Cardiac muscle cell (in vitro differentiated cells and primary cell): ENCODE measurements around the gene BPI. TPM values are rescaled to one million over a fixed set of nuclear protein-coding genes. Genes with fewer than 3 reads are reported as not detected.
A peak's percentile ranks its signal among the peaks of the same experiment; 100 is the strongest.
"Not testable (repeated sequence)": the region's sequence is repeated elsewhere in the genome, so short reads cannot be mapped to it uniquely, and the experiment has no call there.

Source experiments
- DNase-seq, 2 donors: peaks; one replicate each; pipeline versions ENCODE4 v3.0.0 to v3.0.0-alpha.2; 2010 to 2017; ENCODE audit warnings: low read depth in 1 of 2, low spot score in 1 of 2
- H3K27ac ChIP-seq: fragments of 200-600 bp; sonication (generic); 2 replicates; pipeline ENCODE4 v1.5.1; 2016
- H3K27me3 ChIP-seq: fragments of 200-600 bp; sonication (generic); 2 replicates; pipeline ENCODE4 v1.6.0; 2016; ENCODE audit warnings: control low read depth
- H3K36me3 ChIP-seq: fragments of 200-600 bp; sonication (generic); 2 replicates; pipeline ENCODE4 v1.5.1; 2016; ENCODE audit warnings: control low read depth
- H3K4me1 ChIP-seq: fragments of 200-600 bp; sonication (generic); 2 replicates; pipeline ENCODE4 v1.8.1; 2017; ENCODE audit warnings: low read depth, mild to moderate bottlenecking, mixed run types
- H3K4me3 ChIP-seq: fragments of 200-600 bp; sonication (generic); 2 replicates; pipeline ENCODE4 v1.5.1; 2016; ENCODE audit warnings: mild to moderate bottlenecking
- H3K9me3 ChIP-seq: fragments of 200-600 bp; sonication (generic); 2 replicates; pipeline ENCODE4 v1.5.1; 2017; ENCODE audit warnings: low read depth, mild to moderate bottlenecking, control low read depth
- CTCF ChIP-seq: IDR thresholded peaks from 2 replicates; pipeline ENCODE4 v1.5.1; 2012; ENCODE audit warnings: low read depth, mild to moderate bottlenecking, low read length
- polyA plus RNA-seq: library from polyadenylated mRNA; unstranded; fragments of >200 nt; fragmentation: Nextera tagmentation; extraction: Ambion mirVana; gene quantifications from 2 replicates; pipeline ENCODE4 v1.2.1, GENCODE V29; 2016
- total RNA-seq: library from RNA; depleted of rRNA; stranded (reverse); fragments of >200 nt; gene quantifications from 2 replicates; pipeline ENCODE4 v1.2.3, GENCODE V29; 2016

Gene BPI
- total and polyA plus RNA-seq, 2 experiments from 2014 or later, result not detected

- Histone ChIP-seq H3K27ac (no peak overlapping the region), H3K27me3 (no peaks in the 10 kb centered on the region), H3K9me3 (no peaks in the 10 kb centered on the region), H3K4me1 (no peaks in the 10 kb centered on the region), H3K36me3 (no peaks in the 10 kb centered on the region), H3K4me3 (no peak overlapping the region)
- no peak for DNase-seq
- TF ChIP-seq CTCF, result no peak
Observed at GRCh38 chr20:38311491-38311890, 7.5 kb downstream of the BPI start.

- Histone ChIP-seq H3K9me3 (no peaks in the 10 kb centered on the region), H3K27ac (no peak overlapping the region), H3K36me3 (no peaks in the 10 kb centered on the region), H3K4me1 (no peaks in the 10 kb centered on the region), H3K4me3 (no peak overlapping the region), H3K27me3 (no peaks in the 10 kb centered on the region)
- no peak for DNase-seq
- TF ChIP-seq CTCF, result no peak
Observed at GRCh38 chr20:38313676-38314075, 9.7 kb downstream of the BPI start.

- H3K36me3 ChIP-seq, H3K27ac ChIP-seq, H3K4me3 ChIP-seq, DNase-seq, H3K9me3 ChIP-seq, H3K27me3 ChIP-seq, H3K4me1 ChIP-seq: not testable (repeated sequence)
Observed at GRCh38 chr20:38314350-38314749, 10.4 kb downstream of the BPI start.

- no peaks in the 10 kb centered on the region for H3K27me3 ChIP-seq
- TF ChIP-seq CTCF, result peak; percentile 28
- H3K9me3 ChIP-seq, result no peaks in the 10 kb centered on the region
- no peaks in the 10 kb centered on the region for H3K4me1 ChIP-seq
- DNase-seq, result peak in 1 of 2 donors; percentile 52
- no peaks in the 10 kb centered on the region for H3K36me3 ChIP-seq
- no peak overlapping the region for H3K4me3 ChIP-seq
- no peak overlapping the region for H3K27ac ChIP-seq
Observed at GRCh38 chr20:38315290-38315966, 11.5 kb downstream of the BPI start.

GRCh38 chr20:38316341-38316740 lies 12.4 kb downstream of the BPI start:
- no peak overlapping the region for H3K27ac ChIP-seq
- H3K9me3 ChIP-seq, result no peaks in the 10 kb centered on the region
- no peak for TF ChIP-seq CTCF
- no peak for DNase-seq
- H3K36me3 ChIP-seq, result no peaks in the 10 kb centered on the region
- no peak overlapping the region for H3K4me3 ChIP-seq
- H3K27me3 ChIP-seq, result no peaks in the 10 kb centered on the region
- H3K4me1 ChIP-seq, result no peaks in the 10 kb centered on the region

GRCh38 chr20:38317422-38317821 lies 13.5 kb downstream of the BPI start:
- H3K9me3 ChIP-seq, result no peaks in the 10 kb centered on the region

More at GRCh38 chr20:38317422-38317821, 13.5 kb downstream of the BPI start:
- no peaks in the 10 kb centered on the region for H3K27me3 ChIP-seq
- no peaks in the 10 kb centered on the region for H3K4me1 ChIP-seq
- no peak for DNase-seq
- H3K4me3 ChIP-seq, result no peak overlapping the region
- H3K27ac ChIP-seq, result no peak overlapping the region
- no peak for TF ChIP-seq CTCF
- no peaks in the 10 kb centered on the region for H3K36me3 ChIP-seq
